Kidney epithelial cell (primary cell): ENCODE measurements around the gene PRLR. TPM values are rescaled to one million over a fixed set of nuclear protein-coding genes. Genes with fewer than 3 reads are reported as not detected.

ENCODE experiments used
- DNase-seq: peaks from one replicate; pipeline ENCODE4 v3.0.0-alpha.2; 2010; ENCODE audit warnings: low read depth
- H3K27me3 ChIP-seq: 2 replicates; pipeline ENCODE4 v1.6.0; 2011; ENCODE audit warnings: low read length; ENCODE audit not compliant: control insufficient read depth, insufficient read depth
- H3K36me3 ChIP-seq: 2 replicates; pipeline ENCODE4 v1.5.1; 2011; ENCODE audit warnings: low read length; ENCODE audit not compliant: control insufficient read depth, insufficient read depth
- H3K4me3 ChIP-seq: 2 replicates; pipeline ENCODE4 v1.5.1; 2011; ENCODE audit warnings: low read depth, mild to moderate bottlenecking, control low read depth, low read length
- total RNA-seq: library from RNA; depleted of rRNA; stranded (reverse); fragments of >200 nt; gene quantifications from 2 replicates; pipeline ENCODE4 v1.2.3, GENCODE V29; 2015
- TF ChIP-seq, protein P1 (sequence below): IDR thresholded peaks from 2 replicates; pipeline ENCODE4 v1.5.1; 2011; ENCODE audit warnings: mild to moderate bottlenecking, moderate library complexity, low read length, control low read depth, inconsistent platforms; ENCODE audit not compliant: insufficient read depth, poor library complexity, severe bottlenecking

Gene PRLR
- total RNA-seq, 1 donor from 2014 or later, result 3.8 TPM

DNA sequence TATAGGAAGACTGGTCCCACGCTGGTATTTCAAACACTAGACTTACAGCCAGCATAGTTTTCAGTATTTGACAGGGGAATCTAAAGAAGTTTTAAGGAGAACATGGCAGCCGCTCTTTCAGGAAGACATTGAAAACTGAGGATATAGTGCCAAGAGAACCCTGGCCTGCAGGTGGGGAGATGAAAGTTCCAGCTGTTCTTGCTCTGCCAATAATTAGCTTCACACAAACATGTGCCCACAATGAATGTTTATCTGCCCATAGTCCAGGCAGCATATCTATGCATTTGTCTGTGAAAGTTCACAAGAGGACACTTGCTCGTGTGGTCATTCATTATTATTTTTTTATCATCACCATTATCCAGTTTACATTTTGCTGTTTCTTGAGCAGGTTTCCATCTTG lies 134.9 kb downstream of the PRLR start:
- no peak for DNase-seq
- TF ChIP-seq, protein P1, sequence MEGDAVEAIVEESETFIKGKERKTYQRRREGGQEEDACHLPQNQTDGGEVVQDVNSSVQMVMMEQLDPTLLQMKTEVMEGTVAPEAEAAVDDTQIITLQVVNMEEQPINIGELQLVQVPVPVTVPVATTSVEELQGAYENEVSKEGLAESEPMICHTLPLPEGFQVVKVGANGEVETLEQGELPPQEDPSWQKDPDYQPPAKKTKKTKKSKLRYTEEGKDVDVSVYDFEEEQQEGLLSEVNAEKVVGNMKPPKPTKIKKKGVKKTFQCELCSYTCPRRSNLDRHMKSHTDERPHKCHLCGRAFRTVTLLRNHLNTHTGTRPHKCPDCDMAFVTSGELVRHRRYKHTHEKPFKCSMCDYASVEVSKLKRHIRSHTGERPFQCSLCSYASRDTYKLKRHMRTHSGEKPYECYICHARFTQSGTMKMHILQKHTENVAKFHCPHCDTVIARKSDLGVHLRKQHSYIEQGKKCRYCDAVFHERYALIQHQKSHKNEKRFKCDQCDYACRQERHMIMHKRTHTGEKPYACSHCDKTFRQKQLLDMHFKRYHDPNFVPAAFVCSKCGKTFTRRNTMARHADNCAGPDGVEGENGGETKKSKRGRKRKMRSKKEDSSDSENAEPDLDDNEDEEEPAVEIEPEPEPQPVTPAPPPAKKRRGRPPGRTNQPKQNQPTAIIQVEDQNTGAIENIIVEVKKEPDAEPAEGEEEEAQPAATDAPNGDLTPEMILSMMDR, result no peak
- Histone ChIP-seq H3K27me3 (no peaks in the 10 kb centered on the region), H3K4me3 (no peak overlapping the region), H3K36me3 (no peaks in the 10 kb centered on the region)

DNA sequence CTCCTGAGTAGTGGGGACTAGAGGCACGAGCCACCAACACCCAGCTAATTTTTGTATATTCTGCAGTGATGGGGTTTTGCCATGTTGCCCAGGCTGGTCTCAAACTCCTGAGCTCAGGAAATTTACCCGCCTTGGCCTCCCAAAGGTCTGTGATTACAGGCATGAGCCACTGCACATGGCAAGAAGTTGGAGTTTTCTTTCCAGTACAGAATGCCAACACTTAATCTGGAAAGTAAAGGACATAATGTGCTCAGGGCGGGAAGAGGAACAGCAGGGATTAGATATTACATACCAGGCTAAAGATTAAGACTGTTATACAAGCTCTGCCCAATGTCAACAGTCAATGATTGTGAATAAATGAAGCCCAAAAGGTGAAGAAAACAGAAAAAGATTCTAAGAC lies 135.3 kb downstream of the PRLR start:
- Histone ChIP-seq H3K4me3 (no peak overlapping the region), H3K27me3 (no peaks in the 10 kb centered on the region), H3K36me3 (no peaks in the 10 kb centered on the region)
- TF ChIP-seq, protein P1, result no peak
- DNase-seq, result no peak

DNA sequence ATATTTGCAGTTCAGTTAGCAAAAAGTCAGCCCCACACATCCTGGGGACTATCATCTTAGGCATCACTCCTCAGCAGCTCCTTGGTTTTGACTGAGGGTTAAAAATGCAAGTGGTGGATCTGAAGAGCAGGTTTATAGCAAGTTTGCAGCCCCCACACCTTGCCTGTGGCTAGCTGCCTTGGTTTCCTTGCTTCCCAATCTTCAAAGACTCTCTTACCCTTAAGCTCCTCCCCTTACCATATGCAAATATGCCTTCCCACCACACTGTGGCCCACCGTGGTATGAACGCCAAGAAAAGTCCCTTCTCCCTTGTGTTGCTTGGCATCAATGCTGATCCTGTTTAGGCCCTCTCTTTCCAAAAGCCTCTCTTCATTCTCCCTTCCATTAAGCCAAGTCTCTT lies 137.6 kb downstream of the PRLR start:
- TF ChIP-seq, protein P1, result no peak
- no peaks in the 10 kb centered on the region for H3K27me3 ChIP-seq
- no peak for DNase-seq
- no peak overlapping the region for H3K4me3 ChIP-seq
- H3K36me3 ChIP-seq, result no peaks in the 10 kb centered on the region

DNA sequence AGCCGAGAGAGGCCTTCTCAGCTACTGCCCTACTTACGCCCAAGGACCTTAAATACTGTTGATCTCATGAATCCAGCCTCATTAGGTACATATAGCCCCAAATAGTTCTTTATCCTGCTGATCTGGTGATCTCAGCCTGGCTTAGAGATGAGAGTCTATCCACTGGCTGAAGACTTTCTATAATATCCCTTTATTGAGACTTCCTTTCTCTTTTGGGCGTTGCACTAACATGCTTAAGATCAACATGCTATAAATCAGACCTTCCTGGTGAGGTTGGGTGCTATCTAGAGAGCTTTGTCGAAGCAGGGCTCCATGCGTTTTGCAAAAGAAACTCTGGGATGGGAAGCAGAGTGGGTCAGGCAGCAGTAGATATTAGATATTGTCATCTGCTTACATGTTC lies 138.6 kb downstream of the PRLR start:
- no peak for DNase-seq
- Histone ChIP-seq H3K4me3 (no peak overlapping the region), H3K27me3 (no peaks in the 10 kb centered on the region), H3K36me3 (no peaks in the 10 kb centered on the region)
- TF ChIP-seq, protein P1, result no peak

DNA sequence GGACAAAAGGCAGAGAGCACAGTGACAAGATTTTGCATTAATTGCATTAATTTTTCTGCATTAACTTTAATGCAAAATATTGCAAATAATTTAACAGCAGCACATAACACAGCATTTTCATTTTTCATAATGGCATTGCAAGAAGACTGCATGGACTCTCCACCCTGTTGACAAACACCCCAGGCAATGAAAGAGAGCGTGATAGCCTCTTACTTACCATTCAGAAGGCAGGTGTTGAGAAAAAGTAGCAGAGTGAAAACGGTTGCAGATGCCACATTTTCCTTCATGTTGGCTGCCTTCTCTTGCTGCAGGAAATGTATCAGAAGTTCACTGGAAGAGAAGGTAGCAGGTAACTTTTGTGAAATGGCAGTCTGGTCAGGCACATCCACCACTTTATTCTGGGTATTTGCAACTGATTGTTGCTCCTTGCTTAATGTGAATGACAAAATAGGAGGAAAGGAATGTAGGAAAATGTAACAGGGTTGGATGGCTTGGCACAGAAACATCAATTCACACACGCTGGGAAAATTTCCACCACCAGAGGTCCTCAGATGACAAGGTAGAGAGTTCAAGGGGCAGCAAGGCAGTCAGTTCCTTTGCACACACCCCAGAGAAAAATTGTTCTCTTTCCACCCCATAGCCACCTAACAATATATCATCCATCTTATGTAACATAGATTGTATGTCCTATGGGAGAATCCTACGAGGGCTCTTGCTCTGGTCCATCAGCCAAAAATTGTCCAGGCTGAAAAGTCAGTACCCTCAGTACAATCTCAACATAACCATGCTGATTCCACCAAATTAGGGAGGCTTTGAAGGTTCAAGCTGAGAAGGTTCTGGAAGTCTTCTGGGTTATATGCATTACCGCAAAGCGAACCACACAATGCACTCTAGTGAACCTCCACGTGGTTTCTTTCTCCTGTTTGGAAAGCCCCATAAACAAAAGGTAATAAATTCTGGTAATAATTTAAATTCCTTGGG lies 140.7 kb downstream of the PRLR start:
- Histone ChIP-seq H3K27me3 (no peaks in the 10 kb centered on the region), H3K4me3 (no peak overlapping the region), H3K36me3 (no peaks in the 10 kb centered on the region)
- TF ChIP-seq, protein P1, result peak; percentile 82
- DNase-seq, result peak; percentile 19
